ENCODE data around the gene DSEL.

DSEL gene

GRCh38 chr18:67500522-67501205, 15.9 kb downstream of the DSEL start:
- DNase-seq = no peak

- DNase-seq = no peak
Measured at GRCh38 chr18:67496469-67496868, 20.1 kb downstream of the DSEL start.

GRCh38 chr18:67486534-67486933, 30.0 kb downstream of the DSEL start:
- no peak for DNase-seq

GRCh38 chr18:67485655-67486054, 30.9 kb downstream of the DSEL start:
- no peak for DNase-seq

- DNase-seq = no peak
Measured at GRCh38 chr18:67484458-67484857, 32.1 kb downstream of the DSEL start.

GRCh38 chr18:67483952-67484351, 32.6 kb downstream of the DSEL start:
- DNase-seq = no peak

GRCh38 chr18:67483237-67483636, 33.3 kb downstream of the DSEL start:
- no peak for DNase-seq

GRCh38 chr18:67478249-67478648, 38.3 kb downstream of the DSEL start:
- no peak for DNase-seq

- DNase-seq = no peak
Measured at GRCh38 chr18:67477522-67477921, 39.0 kb downstream of the DSEL start.

GRCh38 chr18:67476585-67476984, 39.9 kb downstream of the DSEL start:
- no peak for DNase-seq

GRCh38 chr18:67475673-67476072, 40.8 kb downstream of the DSEL start:
- no peak for DNase-seq

- DNase-seq = no peak
Measured at GRCh38 chr18:67468038-67468437, 48.5 kb downstream of the DSEL start.

GRCh38 chr18:67467188-67467587, 49.3 kb downstream of the DSEL start:
- no peak for DNase-seq

GRCh38 chr18:67464499-67464898, 52.0 kb downstream of the DSEL start:
- DNase-seq = no peak

- no peak for DNase-seq
Measured at GRCh38 chr18:67463829-67464228, 52.7 kb downstream of the DSEL start.

- no peak for DNase-seq
Measured at GRCh38 chr18:67456711-67457110, 59.8 kb downstream of the DSEL start.

Measured in GDM1 (cell line).